Tibial artery (tissue), 4 donors: Measurements from ENCODE around the gene VHLL.
A peak's percentile ranks its signal among the peaks of the same experiment; 100 is the strongest.

Source experiments
- DNase-seq, 2 donors: peaks; one replicate each; pipeline ENCODE4 v3.0.0-alpha.2; 2019
- H3K27ac ChIP-seq, 2 donors: fragments of 200-600 bp; sonication (generic) in 1 of 2; 1 replicate in 1 of 2; 2 replicates in 1 of 2; pipeline ENCODE4 v1.5.1; 2018 to 2019; ENCODE audit warnings: mild to moderate bottlenecking in 1 of 2
- H3K27me3 ChIP-seq, 2 donors: fragments of 200-600 bp; sonication (generic) in 1 of 2; one replicate each; pipeline versions ENCODE4 v1.5.1 to v1.6.0; 2016 to 2019
- H3K36me3 ChIP-seq, 3 donors: fragments of 200-600 bp; sonication (generic) in 2 of 3; one replicate each; pipeline ENCODE4 v1.5.1; 2016 to 2019; ENCODE audit warnings: mild to moderate bottlenecking in 2 of 3
- H3K4me1 ChIP-seq, 4 donors: fragments of 200-600 bp; sonication (generic) in 2 of 4; 1 replicate in 3 of 4; 2 replicates in 1 of 4; pipeline ENCODE4 v1.5.1; 2016 to 2019
- H3K4me3 ChIP-seq, 2 donors: fragments of 200-600 bp; sonication (generic) in 1 of 2; 1 replicate in 1 of 2; 2 replicates in 1 of 2; pipeline ENCODE4 v1.5.1; 2018 to 2019; ENCODE audit warnings: mild to moderate bottlenecking in 2 of 2
- H3K9me3 ChIP-seq, 3 donors: fragments of 200-600 bp; sonication (generic) in 1 of 3; one replicate each; pipeline ENCODE4 v1.5.1; 2016 to 2019
- CTCF ChIP-seq, 2 experiments: fragments of 200-600 bp in 1 of 2; fragments of 450-650 bp in 1 of 2; IDR thresholded peaks; one replicate each; pipeline ENCODE4 v1.5.1; 2017 to 2019; ENCODE audit warnings: antibody characterized with exemption in 2 of 2, mild to moderate bottlenecking in 1 of 2, moderate library complexity in 1 of 2
- intact Hi-C: fragments of 100-400 bp; cut with DNase I; formaldehyde crosslinking; loops from one replicate; pipeline ENCODE4 v1.15.0; 2023; ENCODE audit warnings: low total_unique reads

The VHLL gene

GRCh38 chr1:156320560-156320959, 21.5 kb upstream of the VHLL start:
- TF ChIP-seq CTCF (IDR thresholded peaks at IDR 0.05): no peak
- Histone ChIP-seq H3K4me3 (no peak overlapping the region), H3K4me1 (no peaks in the 10 kb centered on the region), H3K27me3 (no peaks in the 10 kb centered on the region), H3K36me3 (peaks cover 90 to 100% (median 95%) of the 10 kb centered on the region in 3 donors), H3K9me3 (no peaks in the 10 kb centered on the region), H3K27ac (no peak overlapping the region)
- intact Hi-C loops: no loop called here
- DNase-seq: no peak

- H3K27me3 ChIP-seq: no peaks in the 10 kb centered on the region
- DNase-seq: no peak
- H3K4me1 ChIP-seq: no peaks in the 10 kb centered on the region
- H3K9me3 ChIP-seq: no peaks in the 10 kb centered on the region
- H3K4me3 ChIP-seq: no peak overlapping the region
- peaks cover 97 to 100% (median 97%) of the 10 kb centered on the region in 3 donors for H3K36me3 ChIP-seq
- peak; percentile 30 to 38 for TF ChIP-seq CTCF (IDR thresholded peaks at IDR 0.05)
- no peak overlapping the region for H3K27ac ChIP-seq
- intact Hi-C loops: no loop called here
Observed at GRCh38 chr1:156319664-156320063, 20.6 kb upstream of the VHLL start.

GRCh38 chr1:156316909-156317308, 17.8 kb upstream of the VHLL start:
- TF ChIP-seq CTCF (IDR thresholded peaks at IDR 0.05): no peak
- H3K4me3 ChIP-seq: no peak overlapping the region
- no peak for DNase-seq
- intact Hi-C loops: no loop called here
- H3K9me3 ChIP-seq: no peaks in the 10 kb centered on the region
- H3K27ac ChIP-seq: no peak overlapping the region
- H3K4me1 ChIP-seq: no peaks in the 10 kb centered on the region
- peaks cover 96 to 100% (median 99%) of the 10 kb centered on the region in 3 donors for H3K36me3 ChIP-seq
- no peaks in the 10 kb centered on the region for H3K27me3 ChIP-seq

GRCh38 chr1:156310962-156311361, 11.9 kb upstream of the VHLL start:
- no peak overlapping the region for H3K4me3 ChIP-seq
- H3K27me3 ChIP-seq: no peaks in the 10 kb centered on the region
- no peak for TF ChIP-seq CTCF (IDR thresholded peaks at IDR 0.05)
- DNase-seq: peak in 1 of 2 donors; percentile 72
- H3K9me3 ChIP-seq: no peaks in the 10 kb centered on the region
- peaks cover 89 to 100% (median 94%) of the 10 kb centered on the region in 3 donors for H3K36me3 ChIP-seq
- no peaks in the 10 kb centered on the region for H3K4me1 ChIP-seq
- intact Hi-C loops: no loop called here
- H3K27ac ChIP-seq: no peak overlapping the region

- Histone ChIP-seq H3K27me3 (no peaks in the 10 kb centered on the region), H3K9me3 (no peaks in the 10 kb centered on the region), H3K27ac (no peak overlapping the region), H3K4me1 (no peaks in the 10 kb centered on the region), H3K4me3 (no peak overlapping the region), H3K36me3 (peaks cover 69 to 85% (median 72%) of the 10 kb centered on the region in 3 donors)
- DNase-seq: no peak
- no peak for TF ChIP-seq CTCF (IDR thresholded peaks at IDR 0.05)
- intact Hi-C loops: no loop called here
Observed at GRCh38 chr1:156308078-156308477, 9.0 kb upstream of the VHLL start.

- no peaks in the 10 kb centered on the region for H3K4me1 ChIP-seq
- H3K9me3 ChIP-seq: no peaks in the 10 kb centered on the region
- TF ChIP-seq CTCF (IDR thresholded peaks at IDR 0.05): no peak
- H3K27ac ChIP-seq: no peak overlapping the region
- H3K4me3 ChIP-seq: no peak overlapping the region
- no peaks in the 10 kb centered on the region for H3K27me3 ChIP-seq
- intact Hi-C loops: no loop called here
- no peak for DNase-seq
- peaks cover 40 to 56% (median 43%) of the 10 kb centered on the region in 3 donors for H3K36me3 ChIP-seq
Observed at GRCh38 chr1:156305215-156305614, 6.1 kb upstream of the VHLL start.
